Measurements from ENCODE around the gene DNAI4. TPM values are rescaled to one million over a fixed set of nuclear protein-coding genes. Genes with fewer than 3 reads are reported as not detected.

Gene DNAI4
- total and polyA plus RNA-seq, 2 donors (not counting 1 experiment from before 2014, with no cell fraction given): 2.0 to 12.1 TPM

GRCh38 chr1:66773227-66773626 is 151.4 kb downstream of the DNAI4 start:
- DNase-seq (ENCODE audit: low read depth in 2 of 2): no peak

DNA sequence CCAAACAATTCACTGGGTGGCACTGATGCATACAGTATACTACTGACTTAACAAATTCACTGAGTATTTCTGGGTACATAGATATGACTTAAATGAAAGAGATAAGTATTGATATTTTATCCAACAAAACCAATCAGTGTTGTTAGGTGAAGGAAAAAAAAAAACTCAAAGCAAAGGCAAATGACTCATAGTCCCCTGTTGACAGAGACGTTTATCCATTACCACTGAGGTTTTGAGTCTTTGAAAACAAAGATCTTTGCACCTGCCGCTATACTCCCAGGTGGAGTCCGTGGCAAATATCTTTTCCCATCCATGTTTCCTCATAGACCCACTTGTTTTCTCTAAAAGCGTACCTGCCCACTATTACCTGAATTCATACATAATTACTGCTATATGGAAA is 154.0 kb downstream of the DNAI4 start:
- Histone ChIP-seq H3K4me1 (ENCODE audit: control insufficient read depth, extremely low read depth, insufficient read depth, low read length) (no peaks in the 10 kb centered on the region), H3K4me3 (replicated peaks in 1 of 4; ENCODE audit: control extremely low read depth in 1 of 4, insufficient read depth in 1 of 4, low read depth in 3 of 4, low read length in 4 of 4) (no peak overlapping the region), H3K36me3 (ENCODE audit: control insufficient read depth, insufficient read depth, low read length) (no peaks in the 10 kb centered on the region), H3K79me2 (ENCODE audit: control insufficient read depth, insufficient read depth, low read length) (no peaks in the 10 kb centered on the region), H2AFZ (ENCODE audit: low read length) (no peak overlapping the region), H3K4me2 (ENCODE audit: extremely low read depth, insufficient read depth, low read length) (no peak overlapping the region), H3K27ac (ENCODE audit: insufficient read depth, low read length) (no peak overlapping the region), H4K20me1 (ENCODE audit: control insufficient read depth, extremely low read depth, insufficient read depth, low read length) (no peaks in the 10 kb centered on the region), H3K27me3 (ENCODE audit: control insufficient read depth, insufficient read depth, low read length) (no peaks in the 10 kb centered on the region), H3K9ac (ENCODE audit: insufficient read depth, low read length) (no peak overlapping the region), H3K9me3 (ENCODE audit: control insufficient read depth, insufficient read depth, low read depth, low read length) (no peaks in the 10 kb centered on the region)
- DNase-seq (ENCODE audit: low read depth in 2 of 2): no peak
- TF ChIP-seq EZH2 (IDR thresholded peaks at IDR 0.05; ENCODE audit: low read length, missing control alignments): no peak
- TF ChIP-seq, protein P1, sequence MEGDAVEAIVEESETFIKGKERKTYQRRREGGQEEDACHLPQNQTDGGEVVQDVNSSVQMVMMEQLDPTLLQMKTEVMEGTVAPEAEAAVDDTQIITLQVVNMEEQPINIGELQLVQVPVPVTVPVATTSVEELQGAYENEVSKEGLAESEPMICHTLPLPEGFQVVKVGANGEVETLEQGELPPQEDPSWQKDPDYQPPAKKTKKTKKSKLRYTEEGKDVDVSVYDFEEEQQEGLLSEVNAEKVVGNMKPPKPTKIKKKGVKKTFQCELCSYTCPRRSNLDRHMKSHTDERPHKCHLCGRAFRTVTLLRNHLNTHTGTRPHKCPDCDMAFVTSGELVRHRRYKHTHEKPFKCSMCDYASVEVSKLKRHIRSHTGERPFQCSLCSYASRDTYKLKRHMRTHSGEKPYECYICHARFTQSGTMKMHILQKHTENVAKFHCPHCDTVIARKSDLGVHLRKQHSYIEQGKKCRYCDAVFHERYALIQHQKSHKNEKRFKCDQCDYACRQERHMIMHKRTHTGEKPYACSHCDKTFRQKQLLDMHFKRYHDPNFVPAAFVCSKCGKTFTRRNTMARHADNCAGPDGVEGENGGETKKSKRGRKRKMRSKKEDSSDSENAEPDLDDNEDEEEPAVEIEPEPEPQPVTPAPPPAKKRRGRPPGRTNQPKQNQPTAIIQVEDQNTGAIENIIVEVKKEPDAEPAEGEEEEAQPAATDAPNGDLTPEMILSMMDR (conservative IDR thresholded peaks at IDR 0.05 in 1 of 2, IDR thresholded peaks at IDR 0.05 in 1 of 2; ENCODE audit: low read depth in 1 of 2, low read length in 2 of 2): no peak

More at GRCh38 chr1:66773227-66773626, 151.4 kb downstream of the DNAI4 start:
- H3K36me3 ChIP-seq (ENCODE audit: control insufficient read depth, insufficient read depth, low read length): no peaks in the 10 kb centered on the region
- no peaks in the 10 kb centered on the region for H3K27me3 ChIP-seq (ENCODE audit: control insufficient read depth, insufficient read depth, low read length)
- H3K9me3 ChIP-seq (ENCODE audit: control insufficient read depth, insufficient read depth, low read depth, low read length): no peaks in the 10 kb centered on the region
- no peaks in the 10 kb centered on the region for H4K20me1 ChIP-seq (ENCODE audit: control insufficient read depth, extremely low read depth, insufficient read depth, low read length)
- no peak overlapping the region for H3K27ac ChIP-seq (ENCODE audit: insufficient read depth, low read length)
- H2AFZ ChIP-seq (ENCODE audit: low read length): no peak overlapping the region
- H3K4me3 ChIP-seq (replicated peaks in 1 of 4; ENCODE audit: control extremely low read depth in 1 of 4, insufficient read depth in 1 of 4, low read depth in 3 of 4, low read length in 4 of 4): no peak overlapping the region
- no peak overlapping the region for H3K4me2 ChIP-seq (ENCODE audit: extremely low read depth, insufficient read depth, low read length)
- no peaks in the 10 kb centered on the region for H3K79me2 ChIP-seq (ENCODE audit: control insufficient read depth, insufficient read depth, low read length)
- H3K4me1 ChIP-seq (ENCODE audit: control insufficient read depth, extremely low read depth, insufficient read depth, low read length): no peaks in the 10 kb centered on the region
- TF ChIP-seq EZH2 (IDR thresholded peaks at IDR 0.05; ENCODE audit: low read length, missing control alignments): no peak
- TF ChIP-seq, protein P1 (conservative IDR thresholded peaks at IDR 0.05 in 1 of 2, IDR thresholded peaks at IDR 0.05 in 1 of 2; ENCODE audit: low read depth in 1 of 2, low read length in 2 of 2): no peak
- H3K9ac ChIP-seq (ENCODE audit: insufficient read depth, low read length): no peak overlapping the region

DNA sequence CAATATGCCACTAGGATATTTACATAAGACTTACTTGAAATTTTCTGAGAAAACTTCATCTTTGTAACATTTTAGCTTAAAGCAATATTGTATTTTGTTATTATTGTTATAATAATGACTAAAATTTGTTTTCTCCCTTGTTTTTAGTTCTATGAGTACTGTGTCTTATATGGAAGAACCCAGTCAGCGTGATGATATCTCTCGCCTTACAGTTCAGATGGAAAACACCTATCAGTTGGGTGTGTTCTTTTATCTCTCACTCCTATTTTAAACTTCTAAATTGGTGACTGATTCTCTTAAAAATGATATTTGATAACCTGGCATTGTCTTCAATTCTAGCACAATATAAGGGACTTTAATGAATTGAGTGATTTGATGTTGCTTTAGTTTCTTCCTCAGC is 154.4 kb downstream of the DNAI4 start:
- Histone ChIP-seq H3K9ac (ENCODE audit: insufficient read depth, low read length) (no peak overlapping the region), H2AFZ (ENCODE audit: low read length) (no peak overlapping the region), H3K9me3 (ENCODE audit: control insufficient read depth, insufficient read depth, low read depth, low read length) (no peaks in the 10 kb centered on the region), H3K4me1 (ENCODE audit: control insufficient read depth, extremely low read depth, insufficient read depth, low read length) (no peaks in the 10 kb centered on the region), H3K4me3 (replicated peaks in 1 of 4; ENCODE audit: control extremely low read depth in 1 of 4, insufficient read depth in 1 of 4, low read depth in 3 of 4, low read length in 4 of 4) (no peak overlapping the region), H3K36me3 (ENCODE audit: control insufficient read depth, insufficient read depth, low read length) (no peaks in the 10 kb centered on the region), H3K79me2 (ENCODE audit: control insufficient read depth, insufficient read depth, low read length) (no peaks in the 10 kb centered on the region), H3K4me2 (ENCODE audit: extremely low read depth, insufficient read depth, low read length) (no peak overlapping the region), H4K20me1 (ENCODE audit: control insufficient read depth, extremely low read depth, insufficient read depth, low read length) (no peaks in the 10 kb centered on the region), H3K27me3 (ENCODE audit: control insufficient read depth, insufficient read depth, low read length) (no peaks in the 10 kb centered on the region), H3K27ac (ENCODE audit: insufficient read depth, low read length) (no peak overlapping the region)
- no peak for TF ChIP-seq EZH2 (IDR thresholded peaks at IDR 0.05; ENCODE audit: low read length, missing control alignments)
- TF ChIP-seq, protein P1 (conservative IDR thresholded peaks at IDR 0.05 in 1 of 2, IDR thresholded peaks at IDR 0.05 in 1 of 2; ENCODE audit: low read depth in 1 of 2, low read length in 2 of 2): no peak
- DNase-seq (ENCODE audit: low read depth in 2 of 2): no peak

Data from fibroblast of lung (primary cell).